DOHH2 (cell line): ENCODE measurements around the gene FGGY.

Experiments used
- H3F3A ChIP-seq: fragments of 200-600 bp; sonication (generic), shearing (Covaris generic); 2 replicates; pipeline ENCODE4 v1.6.0; 2016; ENCODE audit warnings: antibody characterized with exemption, mild to moderate bottlenecking; ENCODE audit not compliant: control insufficient read depth, insufficient read depth
- H3K27ac ChIP-seq: fragments of 200-600 bp; sonication (generic); 2 replicates; pipeline ENCODE4 v1.5.1; 2014; ENCODE audit warnings: low read depth, mild to moderate bottlenecking, low read length, moderate library complexity
- H3K27me3 ChIP-seq: fragments of 200-600 bp; sonication (generic); 2 replicates; pipeline ENCODE4 v1.6.1; 2014; ENCODE audit warnings: mild to moderate bottlenecking, low read length, mixed read lengths; ENCODE audit not compliant: control insufficient read depth
- H3K36me3 ChIP-seq: fragments of 200-600 bp; sonication (generic); 2 replicates; pipeline ENCODE4 v1.6.1; 2014; ENCODE audit warnings: mild to moderate bottlenecking, low read length, moderate library complexity, mixed read lengths; ENCODE audit not compliant: control insufficient read depth
- H3K4me1 ChIP-seq: fragments of 200-600 bp; sonication (generic); 2 replicates; pipeline ENCODE4 v1.6.1; 2014; ENCODE audit warnings: mild to moderate bottlenecking, low read length, mixed read lengths; ENCODE audit not compliant: control insufficient read depth
- H3K4me2 ChIP-seq: fragments of 200-600 bp; sonication (generic); 2 replicates; pipeline ENCODE4 v1.6.0; 2014; ENCODE audit warnings: mild to moderate bottlenecking, low read length, moderate library complexity
- H3K4me3 ChIP-seq: fragments of 200-600 bp; sonication (generic); 2 replicates; pipeline ENCODE4 v1.5.1; 2014; ENCODE audit warnings: mild to moderate bottlenecking, low read length, mixed read lengths
- H3K79me2 ChIP-seq: fragments of 200-600 bp; sonication (generic); 2 replicates; pipeline ENCODE4 v1.6.1; 2014; ENCODE audit warnings: mild to moderate bottlenecking, low read length, mixed read lengths; ENCODE audit not compliant: control insufficient read depth
- H3K9me2 ChIP-seq: fragments of 200-600 bp; sonication (generic); replicated peaks from 2 replicates; pipeline ENCODE4 v1.6.1; 2014; ENCODE audit warnings: mild to moderate bottlenecking, low read length, mixed read lengths; ENCODE audit not compliant: control insufficient read depth
- H3K9me3 ChIP-seq: fragments of 200-600 bp; sonication (generic); 2 replicates; pipeline ENCODE4 v1.6.1; 2014; ENCODE audit warnings: antibody characterized with exemption, low read length, mixed read lengths; ENCODE audit not compliant: control insufficient read depth, insufficient read depth
- H4K20me1 ChIP-seq: fragments of 200-600 bp; sonication (generic); 2 replicates; pipeline ENCODE4 v1.6.0; 2014; ENCODE audit warnings: low read depth, mild to moderate bottlenecking, antibody characterized with exemption, low read length, moderate library complexity; ENCODE audit not compliant: control insufficient read depth, insufficient read depth
- EZH2phosphoT487 ChIP-seq: fragments of 200-600 bp; sonication (generic); IDR thresholded peaks from 2 replicates; pipeline ENCODE4 v1.6.1; 2017; ENCODE audit warnings: borderline replicate concordance, mild to moderate bottlenecking, antibody characterized with exemption, low read length, moderate library complexity, mixed read lengths
- TF ChIP-seq, protein P1 (sequence below): fragments of 200-600 bp; sonication (generic); IDR thresholded peaks from one replicate; pipeline ENCODE4 v1.5.1; 2014; ENCODE audit warnings: antibody characterized with exemption, mild to moderate bottlenecking, low read depth, low read length; ENCODE audit not compliant: poor library complexity, severe bottlenecking

Gene FGGY

DNA sequence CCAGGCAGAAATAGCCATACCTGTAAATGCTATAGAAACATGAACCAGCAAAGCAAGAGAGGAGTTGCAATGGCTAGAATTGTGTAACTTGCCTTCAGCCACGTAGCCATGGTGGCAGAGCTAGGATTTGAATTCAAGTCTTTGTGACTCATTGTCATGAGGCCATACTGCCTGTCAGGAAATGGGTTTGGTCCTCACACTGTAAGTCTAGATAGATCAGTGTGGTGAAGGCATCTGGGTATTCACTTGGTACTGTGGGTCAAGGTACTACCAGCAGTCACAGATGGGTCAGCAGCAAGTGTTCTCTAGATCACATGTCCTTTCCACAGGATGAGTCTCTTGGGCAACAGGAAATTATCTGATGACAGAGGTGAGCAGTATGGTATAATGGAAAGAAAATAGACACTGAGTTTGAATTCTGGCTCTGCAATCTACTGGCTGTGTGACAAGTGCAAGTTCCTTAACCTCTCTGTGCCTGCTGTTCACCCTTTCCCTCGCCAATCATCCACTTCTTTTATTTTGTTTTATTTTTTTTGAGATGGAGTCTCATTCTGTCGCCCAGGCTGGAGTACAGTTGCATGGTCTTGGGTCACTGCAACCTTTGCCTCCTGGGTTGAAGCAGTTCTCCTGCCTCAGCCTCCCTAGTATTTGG, 36.9 kb downstream of the FGGY start:
- Histone ChIP-seq H3K9me3 (no peaks in the 10 kb centered on the region), H3K4me3 (no peak overlapping the region), H3F3A (no peaks in the 10 kb centered on the region), H3K4me2 (no peak overlapping the region), H3K27me3 (no peaks in the 10 kb centered on the region), H4K20me1 (no peaks in the 10 kb centered on the region), H3K36me3 (no peaks in the 10 kb centered on the region), H3K4me1 (no peaks in the 10 kb centered on the region), H3K27ac (no peak overlapping the region), H3K79me2 (no peaks in the 10 kb centered on the region), H3K9me2 (no peaks in the 10 kb centered on the region)
- TF ChIP-seq, protein P1, sequence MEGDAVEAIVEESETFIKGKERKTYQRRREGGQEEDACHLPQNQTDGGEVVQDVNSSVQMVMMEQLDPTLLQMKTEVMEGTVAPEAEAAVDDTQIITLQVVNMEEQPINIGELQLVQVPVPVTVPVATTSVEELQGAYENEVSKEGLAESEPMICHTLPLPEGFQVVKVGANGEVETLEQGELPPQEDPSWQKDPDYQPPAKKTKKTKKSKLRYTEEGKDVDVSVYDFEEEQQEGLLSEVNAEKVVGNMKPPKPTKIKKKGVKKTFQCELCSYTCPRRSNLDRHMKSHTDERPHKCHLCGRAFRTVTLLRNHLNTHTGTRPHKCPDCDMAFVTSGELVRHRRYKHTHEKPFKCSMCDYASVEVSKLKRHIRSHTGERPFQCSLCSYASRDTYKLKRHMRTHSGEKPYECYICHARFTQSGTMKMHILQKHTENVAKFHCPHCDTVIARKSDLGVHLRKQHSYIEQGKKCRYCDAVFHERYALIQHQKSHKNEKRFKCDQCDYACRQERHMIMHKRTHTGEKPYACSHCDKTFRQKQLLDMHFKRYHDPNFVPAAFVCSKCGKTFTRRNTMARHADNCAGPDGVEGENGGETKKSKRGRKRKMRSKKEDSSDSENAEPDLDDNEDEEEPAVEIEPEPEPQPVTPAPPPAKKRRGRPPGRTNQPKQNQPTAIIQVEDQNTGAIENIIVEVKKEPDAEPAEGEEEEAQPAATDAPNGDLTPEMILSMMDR, result no peak
- TF ChIP-seq EZH2phosphoT487, result no peak

DNA sequence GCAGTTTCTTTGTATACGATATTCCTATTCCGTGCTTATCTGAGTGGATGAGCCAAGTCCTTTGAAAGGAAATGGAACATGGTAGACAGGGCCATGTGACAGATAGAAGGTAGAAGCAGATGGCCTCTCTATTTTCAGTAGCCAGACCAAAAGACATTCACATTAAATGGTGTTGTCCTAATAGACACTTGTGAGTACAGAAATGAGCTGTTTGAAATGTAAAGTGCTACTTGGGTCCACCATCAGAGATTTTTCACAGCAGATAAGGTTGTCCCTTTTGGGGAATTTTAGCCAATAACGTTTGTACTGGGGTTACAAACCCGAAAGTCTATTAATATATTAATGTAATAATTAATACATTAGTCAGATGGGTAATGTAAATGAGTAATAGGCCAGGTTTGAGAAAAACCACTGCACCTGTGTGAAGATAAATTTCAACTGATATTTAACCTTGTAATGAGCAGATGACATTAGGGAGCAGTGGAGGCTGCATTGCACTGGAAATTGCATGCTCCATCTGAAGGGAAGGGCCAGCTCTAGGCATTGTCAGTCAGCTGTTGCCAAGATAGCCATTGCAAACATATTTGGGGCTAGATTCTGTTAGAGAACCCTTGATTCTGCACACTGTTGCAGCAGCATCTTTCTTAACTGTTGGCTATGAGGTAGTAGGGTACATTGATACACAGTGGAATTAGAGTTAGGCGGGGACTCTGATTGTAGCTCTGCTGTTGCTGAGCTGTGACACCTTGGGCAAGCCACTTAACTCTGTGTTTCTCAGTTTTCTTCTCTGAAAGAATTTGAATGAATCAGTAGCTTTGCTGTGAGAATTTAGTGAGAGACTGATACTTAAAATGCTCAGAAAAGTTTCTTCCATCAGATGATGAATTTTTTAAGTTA, 43.8 kb downstream of the FGGY start:
- Histone ChIP-seq H3K27ac (no peak overlapping the region), H3K27me3 (no peaks in the 10 kb centered on the region), H3K4me2 (no peak overlapping the region), H3F3A (no peaks in the 10 kb centered on the region), H3K9me2 (no peaks in the 10 kb centered on the region), H3K4me3 (no peak overlapping the region), H3K79me2 (no peaks in the 10 kb centered on the region), H3K9me3 (no peaks in the 10 kb centered on the region), H4K20me1 (no peaks in the 10 kb centered on the region), H3K4me1 (no peaks in the 10 kb centered on the region), H3K36me3 (no peaks in the 10 kb centered on the region)
- TF ChIP-seq, protein P1, result no peak
- no peak for TF ChIP-seq EZH2phosphoT487

DNA sequence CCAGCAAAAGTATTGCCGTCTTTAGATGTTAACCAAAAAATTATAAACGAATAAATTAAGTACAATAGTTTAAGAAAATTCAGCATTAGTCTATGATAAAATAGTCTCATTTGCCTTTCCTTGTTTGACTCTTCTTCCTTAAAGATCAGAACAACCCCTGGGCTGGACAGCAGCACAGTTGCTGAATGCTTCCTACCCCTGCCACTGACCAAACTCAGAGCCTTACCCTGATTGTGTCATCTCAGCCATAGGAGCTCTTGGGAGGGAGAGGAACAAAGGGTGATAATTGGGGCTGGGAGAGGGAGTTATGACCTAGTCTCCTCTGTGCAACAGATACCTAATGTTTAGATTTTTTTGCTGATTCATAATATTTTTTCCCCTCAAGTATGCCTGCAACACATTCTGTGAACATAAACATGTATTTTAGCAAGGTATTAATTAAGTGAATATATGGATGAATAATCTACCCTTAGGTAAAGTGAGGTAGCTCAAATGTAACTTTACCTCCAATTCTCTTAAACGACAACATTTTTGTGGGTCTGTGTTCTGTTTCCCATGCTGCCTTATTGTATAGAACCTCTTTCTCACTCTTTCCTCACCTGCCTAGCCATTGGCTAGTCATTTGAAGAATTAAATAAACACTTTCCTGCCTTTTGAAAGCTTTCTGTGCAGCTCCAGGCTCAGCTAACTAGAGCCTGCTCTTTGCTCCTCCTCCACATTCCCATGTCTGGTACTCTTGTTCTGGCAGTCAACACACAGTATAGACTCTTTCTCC, 46.1 kb downstream of the FGGY start:
- Histone ChIP-seq H3K4me1 (no peaks in the 10 kb centered on the region), H3K79me2 (no peaks in the 10 kb centered on the region), H3K9me3 (no peaks in the 10 kb centered on the region), H3K36me3 (no peaks in the 10 kb centered on the region), H3K4me2 (no peak overlapping the region), H3K9me2 (no peaks in the 10 kb centered on the region), H4K20me1 (no peaks in the 10 kb centered on the region), H3K4me3 (no peak overlapping the region), H3K27ac (no peak overlapping the region), H3K27me3 (no peaks in the 10 kb centered on the region), H3F3A (no peaks in the 10 kb centered on the region)
- TF ChIP-seq, protein P1, result no peak
- no peak for TF ChIP-seq EZH2phosphoT487
